ENCODE data around the gene CALML5. TPM values are rescaled to one million over a fixed set of nuclear protein-coding genes. Genes with fewer than 3 reads are reported as not detected.

CALML5 gene
- polyA plus RNA-seq, 1 donor from 2014 or later = not detected

- H3K9ac ChIP-seq (ENCODE audit: low read length) = no peak overlapping the region
- TF ChIP-seq, protein P1, sequence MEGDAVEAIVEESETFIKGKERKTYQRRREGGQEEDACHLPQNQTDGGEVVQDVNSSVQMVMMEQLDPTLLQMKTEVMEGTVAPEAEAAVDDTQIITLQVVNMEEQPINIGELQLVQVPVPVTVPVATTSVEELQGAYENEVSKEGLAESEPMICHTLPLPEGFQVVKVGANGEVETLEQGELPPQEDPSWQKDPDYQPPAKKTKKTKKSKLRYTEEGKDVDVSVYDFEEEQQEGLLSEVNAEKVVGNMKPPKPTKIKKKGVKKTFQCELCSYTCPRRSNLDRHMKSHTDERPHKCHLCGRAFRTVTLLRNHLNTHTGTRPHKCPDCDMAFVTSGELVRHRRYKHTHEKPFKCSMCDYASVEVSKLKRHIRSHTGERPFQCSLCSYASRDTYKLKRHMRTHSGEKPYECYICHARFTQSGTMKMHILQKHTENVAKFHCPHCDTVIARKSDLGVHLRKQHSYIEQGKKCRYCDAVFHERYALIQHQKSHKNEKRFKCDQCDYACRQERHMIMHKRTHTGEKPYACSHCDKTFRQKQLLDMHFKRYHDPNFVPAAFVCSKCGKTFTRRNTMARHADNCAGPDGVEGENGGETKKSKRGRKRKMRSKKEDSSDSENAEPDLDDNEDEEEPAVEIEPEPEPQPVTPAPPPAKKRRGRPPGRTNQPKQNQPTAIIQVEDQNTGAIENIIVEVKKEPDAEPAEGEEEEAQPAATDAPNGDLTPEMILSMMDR (IDR thresholded peaks at IDR 0.05; ENCODE audit: poor library complexity, severe bottlenecking) = no peak
- TF ChIP-seq, protein P2, sequence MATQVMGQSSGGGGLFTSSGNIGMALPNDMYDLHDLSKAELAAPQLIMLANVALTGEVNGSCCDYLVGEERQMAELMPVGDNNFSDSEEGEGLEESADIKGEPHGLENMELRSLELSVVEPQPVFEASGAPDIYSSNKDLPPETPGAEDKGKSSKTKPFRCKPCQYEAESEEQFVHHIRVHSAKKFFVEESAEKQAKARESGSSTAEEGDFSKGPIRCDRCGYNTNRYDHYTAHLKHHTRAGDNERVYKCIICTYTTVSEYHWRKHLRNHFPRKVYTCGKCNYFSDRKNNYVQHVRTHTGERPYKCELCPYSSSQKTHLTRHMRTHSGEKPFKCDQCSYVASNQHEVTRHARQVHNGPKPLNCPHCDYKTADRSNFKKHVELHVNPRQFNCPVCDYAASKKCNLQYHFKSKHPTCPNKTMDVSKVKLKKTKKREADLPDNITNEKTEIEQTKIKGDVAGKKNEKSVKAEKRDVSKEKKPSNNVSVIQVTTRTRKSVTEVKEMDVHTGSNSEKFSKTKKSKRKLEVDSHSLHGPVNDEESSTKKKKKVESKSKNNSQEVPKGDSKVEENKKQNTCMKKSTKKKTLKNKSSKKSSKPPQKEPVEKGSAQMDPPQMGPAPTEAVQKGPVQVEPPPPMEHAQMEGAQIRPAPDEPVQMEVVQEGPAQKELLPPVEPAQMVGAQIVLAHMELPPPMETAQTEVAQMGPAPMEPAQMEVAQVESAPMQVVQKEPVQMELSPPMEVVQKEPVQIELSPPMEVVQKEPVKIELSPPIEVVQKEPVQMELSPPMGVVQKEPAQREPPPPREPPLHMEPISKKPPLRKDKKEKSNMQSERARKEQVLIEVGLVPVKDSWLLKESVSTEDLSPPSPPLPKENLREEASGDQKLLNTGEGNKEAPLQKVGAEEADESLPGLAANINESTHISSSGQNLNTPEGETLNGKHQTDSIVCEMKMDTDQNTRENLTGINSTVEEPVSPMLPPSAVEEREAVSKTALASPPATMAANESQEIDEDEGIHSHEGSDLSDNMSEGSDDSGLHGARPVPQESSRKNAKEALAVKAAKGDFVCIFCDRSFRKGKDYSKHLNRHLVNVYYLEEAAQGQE (IDR thresholded peaks at IDR 0.05; ENCODE audit: borderline replicate concordance) = no peak
- TF ChIP-seq SMC3 (conservative IDR thresholded peaks at IDR 0.05; ENCODE audit: poor library complexity) = no peak
- no peak for TF ChIP-seq EZH2 (IDR thresholded peaks at IDR 0.05; ENCODE audit: borderline replicate concordance, insufficient read depth, low read length, poor library complexity, severe bottlenecking)
- TF ChIP-seq MXI1 (conservative IDR thresholded peaks at IDR 0.05; ENCODE audit: poor library complexity, severe bottlenecking) = no peak
- no peak for TF ChIP-seq RAD21 (conservative IDR thresholded peaks at IDR 0.05)
- TF ChIP-seq POLR2AphosphoS5 (IDR thresholded peaks at IDR 0.05) = no peak
- no peak for TF ChIP-seq TAF1 (IDR thresholded peaks at IDR 0.05; ENCODE audit: low read depth)
- TF ChIP-seq EP300 (conservative IDR thresholded peaks at IDR 0.05; ENCODE audit: poor library complexity, severe bottlenecking) = no peak
- H3K36me3 ChIP-seq (ENCODE audit: insufficient read depth, low read length) = no peaks in the 10 kb centered on the region
- H3K9me3 ChIP-seq (ENCODE audit: low read length) = no peaks in the 10 kb centered on the region
- H3K4me3 ChIP-seq (ENCODE audit: low read length) = no peak overlapping the region
- no peaks in the 10 kb centered on the region for H3K9me2 ChIP-seq (ENCODE audit: insufficient read depth, low read length)
- no peaks in the 10 kb centered on the region for H4K20me1 ChIP-seq (ENCODE audit: insufficient read depth)
- H3K27me3 ChIP-seq (ENCODE audit: insufficient read depth, low read depth, low read length) = no peaks in the 10 kb centered on the region
- H3F3A ChIP-seq (ENCODE audit: insufficient read depth, low read length, poor library complexity, severe bottlenecking) = no peaks in the 10 kb centered on the region
- H3K4me2 ChIP-seq (ENCODE audit: low read length) = no peak overlapping the region
- H2AFZ ChIP-seq (ENCODE audit: low read depth, low read length) = no peak overlapping the region
- no peaks in the 10 kb centered on the region for H3K79me2 ChIP-seq (replicated peaks; ENCODE audit: insufficient read depth, low read length)
- no peak overlapping the region for H3K27ac ChIP-seq (ENCODE audit: low read length)
Observed at GRCh38 chr10:5543623-5544022, 44.3 kb upstream of the CALML5 start.

DNA sequence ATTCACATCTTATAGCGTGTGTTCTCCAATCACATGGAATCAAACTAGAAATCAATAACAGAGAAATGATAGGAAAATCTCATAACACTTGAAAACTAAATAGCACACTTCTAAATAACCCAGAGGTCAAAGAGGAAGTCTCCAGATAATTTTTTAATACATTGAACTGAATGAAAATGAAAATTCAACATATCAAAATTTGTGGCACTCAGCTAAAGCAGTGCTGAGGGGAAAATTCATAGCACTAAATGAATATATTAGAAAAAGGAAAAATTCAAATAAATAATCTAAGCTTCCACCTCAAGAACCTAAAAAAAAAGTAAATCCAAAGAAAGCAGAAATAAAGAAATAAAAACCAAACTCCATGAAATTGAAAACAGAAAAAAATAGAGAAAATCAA is 42.7 kb upstream of the CALML5 start:
- Histone ChIP-seq H3K4me2 (ENCODE audit: low read length) (no peak overlapping the region), H3K9me3 (ENCODE audit: low read length) (no peaks in the 10 kb centered on the region), H3K4me3 (ENCODE audit: low read length) (no peak overlapping the region), H3K27me3 (ENCODE audit: insufficient read depth, low read depth, low read length) (no peaks in the 10 kb centered on the region), H3K36me3 (ENCODE audit: insufficient read depth, low read length) (no peaks in the 10 kb centered on the region), H3K9me2 (ENCODE audit: insufficient read depth, low read length) (no peaks in the 10 kb centered on the region), H3F3A (ENCODE audit: insufficient read depth, low read length, poor library complexity, severe bottlenecking) (no peaks in the 10 kb centered on the region), H3K79me2 (replicated peaks; ENCODE audit: insufficient read depth, low read length) (no peaks in the 10 kb centered on the region), H2AFZ (ENCODE audit: low read depth, low read length) (no peak overlapping the region), H3K9ac (ENCODE audit: low read length) (no peak overlapping the region), H3K27ac (ENCODE audit: low read length) (no peak overlapping the region), H4K20me1 (ENCODE audit: insufficient read depth) (no peaks in the 10 kb centered on the region)
- TF ChIP-seq, protein P2 (IDR thresholded peaks at IDR 0.05; ENCODE audit: borderline replicate concordance) = no peak
- TF ChIP-seq SMC3 (conservative IDR thresholded peaks at IDR 0.05; ENCODE audit: poor library complexity) (no peak), RAD21 (conservative IDR thresholded peaks at IDR 0.05) (no peak), MXI1 (conservative IDR thresholded peaks at IDR 0.05; ENCODE audit: poor library complexity, severe bottlenecking) (no peak), POLR2AphosphoS5 (IDR thresholded peaks at IDR 0.05) (no peak), EZH2 (IDR thresholded peaks at IDR 0.05; ENCODE audit: borderline replicate concordance, insufficient read depth, low read length, poor library complexity, severe bottlenecking) (no peak), EP300 (conservative IDR thresholded peaks at IDR 0.05; ENCODE audit: poor library complexity, severe bottlenecking) (no peak), TAF1 (IDR thresholded peaks at IDR 0.05; ENCODE audit: low read depth) (no peak)
- TF ChIP-seq, protein P1 (IDR thresholded peaks at IDR 0.05; ENCODE audit: poor library complexity, severe bottlenecking) = no peak

Measured in neural cell (in vitro differentiated cells).